Bronchial epithelial cell (primary cell): Measurements from ENCODE around the gene ANK3. TPM values are rescaled to one million over a fixed set of nuclear protein-coding genes. Genes with fewer than 3 reads are reported as not detected.
A peak's percentile ranks its signal among the peaks of the same experiment; 100 is the strongest.

ENCODE experiments used
- DNase-seq: peaks from one replicate; pipeline ENCODE4 v3.0.0-alpha.2; 2010; ENCODE audit warnings: low read depth
- FAIRE-seq: peaks from 2 replicates; lab custom pipeline; 2011; peaks lifted over from hg19 to GRCh38; lab: Jason Lieb, UNC
- H3K27me3 ChIP-seq: 2 replicates; pipeline ENCODE4 v1.5.1; 2011; ENCODE audit warnings: low read length; ENCODE audit not compliant: control insufficient read depth, insufficient read depth
- H3K36me3 ChIP-seq: 2 replicates; pipeline ENCODE4 v1.5.1; 2011; ENCODE audit warnings: low read length; ENCODE audit not compliant: control insufficient read depth, insufficient read depth
- H3K4me3 ChIP-seq: 2 replicates; pipeline ENCODE4 v1.5.1; 2011; ENCODE audit warnings: mild to moderate bottlenecking, low read depth, low read length, control low read depth
- total RNA-seq: library from RNA; depleted of rRNA; stranded (reverse); fragments of >200 nt; gene quantifications from 2 replicates; pipeline ENCODE4 v1.2.1, GENCODE V29; 2014
- TF ChIP-seq, protein P1 (sequence below): IDR thresholded peaks from 2 replicates; pipeline ENCODE4 v1.5.1; 2011; ENCODE audit warnings: mild to moderate bottlenecking, moderate library complexity, low read length, control low read depth, inconsistent platforms; ENCODE audit not compliant: insufficient read depth, severe bottlenecking

Gene ANK3
- total RNA-seq, 1 donor from 2014 or later = 7.9 TPM

DNA sequence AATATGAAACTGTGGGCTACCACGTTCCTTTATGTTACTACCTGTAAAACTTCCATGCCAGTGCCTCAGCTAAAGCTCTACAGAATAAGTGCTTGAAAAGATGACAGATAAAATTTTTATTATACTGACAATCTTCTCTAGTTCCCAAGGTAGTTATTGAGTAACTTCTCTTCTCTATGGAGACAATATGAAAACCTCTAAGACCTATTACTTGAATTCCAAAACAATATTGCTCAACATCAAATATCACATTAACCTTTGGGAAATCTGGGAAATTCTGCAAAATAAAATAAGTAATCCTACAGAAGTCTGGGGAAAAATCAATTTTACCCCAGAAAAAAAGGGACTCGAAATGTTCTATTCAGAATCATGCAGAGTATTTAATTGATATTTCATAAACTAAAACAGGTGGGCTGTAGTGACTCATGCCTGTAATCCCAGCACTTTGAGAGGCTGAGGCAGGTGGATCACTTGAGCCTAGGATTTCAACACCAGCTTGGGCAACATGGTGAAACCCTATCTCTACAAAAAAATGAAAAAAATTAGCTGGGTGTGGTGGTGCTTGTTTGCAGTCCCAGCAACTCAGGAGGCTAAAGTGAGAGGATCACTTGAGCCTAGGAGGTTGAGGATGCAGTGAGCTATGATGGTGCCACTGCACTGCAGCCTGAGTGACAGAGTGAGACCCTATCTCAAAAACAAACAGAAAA lies 23.8 kb upstream of the ANK3 start:
- no peaks in the 10 kb centered on the region for H3K36me3 ChIP-seq
- FAIRE-seq (no peak), DNase-seq (peak; percentile 76)
- no peaks in the 10 kb centered on the region for H3K27me3 ChIP-seq
- no peak overlapping the region for H3K4me3 ChIP-seq
- TF ChIP-seq, protein P1, sequence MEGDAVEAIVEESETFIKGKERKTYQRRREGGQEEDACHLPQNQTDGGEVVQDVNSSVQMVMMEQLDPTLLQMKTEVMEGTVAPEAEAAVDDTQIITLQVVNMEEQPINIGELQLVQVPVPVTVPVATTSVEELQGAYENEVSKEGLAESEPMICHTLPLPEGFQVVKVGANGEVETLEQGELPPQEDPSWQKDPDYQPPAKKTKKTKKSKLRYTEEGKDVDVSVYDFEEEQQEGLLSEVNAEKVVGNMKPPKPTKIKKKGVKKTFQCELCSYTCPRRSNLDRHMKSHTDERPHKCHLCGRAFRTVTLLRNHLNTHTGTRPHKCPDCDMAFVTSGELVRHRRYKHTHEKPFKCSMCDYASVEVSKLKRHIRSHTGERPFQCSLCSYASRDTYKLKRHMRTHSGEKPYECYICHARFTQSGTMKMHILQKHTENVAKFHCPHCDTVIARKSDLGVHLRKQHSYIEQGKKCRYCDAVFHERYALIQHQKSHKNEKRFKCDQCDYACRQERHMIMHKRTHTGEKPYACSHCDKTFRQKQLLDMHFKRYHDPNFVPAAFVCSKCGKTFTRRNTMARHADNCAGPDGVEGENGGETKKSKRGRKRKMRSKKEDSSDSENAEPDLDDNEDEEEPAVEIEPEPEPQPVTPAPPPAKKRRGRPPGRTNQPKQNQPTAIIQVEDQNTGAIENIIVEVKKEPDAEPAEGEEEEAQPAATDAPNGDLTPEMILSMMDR = no peak

DNA sequence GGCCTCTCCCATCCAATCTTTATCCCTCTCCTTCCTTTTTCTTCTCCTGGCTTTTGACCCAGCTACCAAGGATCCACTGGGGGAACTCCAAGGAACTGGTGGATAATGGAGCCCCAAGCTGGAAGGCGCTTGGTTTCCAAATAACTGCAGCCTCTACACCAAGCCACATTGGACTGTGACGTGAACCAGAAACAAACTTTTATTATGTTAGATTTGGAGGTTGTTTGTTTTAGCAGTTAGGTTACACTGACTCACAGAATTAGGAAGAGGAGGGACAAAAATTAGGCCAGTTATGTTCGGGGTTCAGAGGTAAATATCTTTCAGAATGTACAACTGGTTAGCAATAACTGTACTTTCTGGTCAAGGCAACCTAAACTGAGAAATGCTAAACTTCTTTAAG lies 21.3 kb upstream of the ANK3 start:
- DNase-seq (no peak), FAIRE-seq (no peak)
- no peaks in the 10 kb centered on the region for H3K27me3 ChIP-seq
- H3K4me3 ChIP-seq = no peak overlapping the region
- no peaks in the 10 kb centered on the region for H3K36me3 ChIP-seq
- TF ChIP-seq, protein P1 = no peak

DNA sequence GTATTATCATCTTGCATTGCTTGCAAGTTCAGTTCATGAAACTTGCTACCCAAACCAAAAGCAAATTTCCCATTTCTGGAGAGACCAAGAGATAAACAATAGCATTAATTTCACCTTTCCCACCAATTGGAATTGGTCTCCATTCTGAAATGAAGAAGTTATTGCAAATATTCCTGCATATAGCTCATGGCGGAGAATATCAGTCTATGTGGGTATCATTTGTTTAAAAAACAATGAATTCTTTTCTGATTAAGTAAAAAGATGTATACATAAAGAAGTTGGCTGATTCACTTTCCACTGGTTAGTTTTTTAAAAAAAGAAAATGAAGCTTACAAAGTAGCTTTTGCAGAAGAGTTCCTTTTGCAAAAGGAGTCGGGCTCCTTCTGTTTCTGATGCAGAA lies 19.5 kb upstream of the ANK3 start:
- Histone ChIP-seq H3K27me3 (no peaks in the 10 kb centered on the region), H3K36me3 (no peaks in the 10 kb centered on the region), H3K4me3 (no peak overlapping the region)
- TF ChIP-seq, protein P1 = no peak
- FAIRE-seq (no peak), DNase-seq (no peak)

DNA sequence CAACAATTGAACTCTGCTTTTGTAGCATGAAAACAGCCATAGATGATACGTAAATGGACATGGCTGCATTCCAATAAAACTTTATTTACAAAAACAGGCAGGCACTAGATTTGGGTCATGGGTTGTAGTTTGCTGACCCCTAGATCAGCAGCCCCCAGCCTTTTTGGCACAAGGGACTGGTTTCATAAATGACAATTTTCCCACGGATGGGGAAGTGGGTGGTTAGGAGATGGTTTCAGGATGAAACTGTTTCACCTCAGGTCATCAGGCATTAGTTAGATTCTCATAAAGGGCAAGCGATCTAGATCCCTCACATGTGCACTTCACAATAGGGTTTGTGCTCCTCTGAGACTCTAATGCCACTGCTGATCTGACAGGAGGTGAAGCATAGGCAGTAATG lies 16.5 kb upstream of the ANK3 start:
- DNase-seq (no peak), FAIRE-seq (no peak)
- Histone ChIP-seq H3K4me3 (no peak overlapping the region), H3K36me3 (no peaks in the 10 kb centered on the region), H3K27me3 (no peaks in the 10 kb centered on the region)
- TF ChIP-seq, protein P1 = no peak

DNA sequence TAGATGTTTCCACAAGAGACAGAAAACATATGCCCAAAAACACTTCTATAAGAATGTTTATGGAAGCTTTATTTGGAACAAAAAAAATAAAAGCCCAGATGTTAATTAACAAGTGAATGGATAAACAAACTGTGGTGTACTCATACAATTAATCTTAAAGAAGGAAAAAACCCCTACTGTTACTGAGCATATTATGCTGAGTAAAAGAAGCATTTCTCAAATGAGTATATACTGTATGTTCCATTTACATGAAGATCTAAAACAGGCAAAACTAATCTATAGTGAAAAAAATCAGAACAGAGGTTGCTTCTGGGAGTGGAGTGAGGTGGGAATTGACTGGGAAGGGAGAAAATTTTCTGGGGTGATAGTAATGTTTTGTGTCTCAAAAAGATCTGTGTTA lies 15.5 kb upstream of the ANK3 start:
- TF ChIP-seq, protein P1 = no peak
- Histone ChIP-seq H3K36me3 (no peaks in the 10 kb centered on the region), H3K27me3 (no peaks in the 10 kb centered on the region), H3K4me3 (no peak overlapping the region)
- no peak for FAIRE-seq
- DNase-seq = no peak

DNA sequence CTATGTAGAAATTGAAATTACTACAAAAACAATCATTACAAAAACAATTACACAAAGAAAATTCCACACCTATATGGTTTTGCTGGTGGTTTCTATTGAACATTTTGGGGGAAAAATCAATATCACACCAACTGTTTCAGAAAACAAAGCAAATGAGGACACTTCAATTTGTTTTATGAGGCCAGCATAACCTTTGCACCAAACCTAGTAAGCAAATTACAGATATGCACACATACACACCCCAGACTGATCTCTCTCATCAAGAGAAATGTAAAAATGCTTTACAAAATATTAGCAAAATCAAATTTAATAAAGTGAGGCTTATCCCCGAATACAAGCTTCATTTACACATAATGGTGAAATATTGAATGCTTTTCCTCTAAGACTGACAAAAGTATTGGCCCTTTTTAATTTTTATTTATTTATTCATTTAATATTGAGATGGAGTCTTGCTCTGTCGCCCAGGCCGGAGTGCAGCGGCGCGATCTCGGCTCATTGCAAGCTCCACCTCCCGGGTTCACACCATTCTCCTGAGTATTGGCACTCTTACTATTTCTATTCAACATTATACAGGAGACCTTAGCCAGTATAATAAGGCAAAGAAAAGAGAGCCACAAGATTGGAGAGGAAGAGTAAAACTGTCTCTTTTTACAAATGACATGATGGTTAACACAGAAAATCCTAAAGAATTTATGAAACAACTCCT lies 13.6 kb upstream of the ANK3 start:
- TF ChIP-seq, protein P1 = no peak
- DNase-seq (no peak), FAIRE-seq (no peak)
- Histone ChIP-seq H3K27me3 (no peaks in the 10 kb centered on the region), H3K4me3 (no peak overlapping the region), H3K36me3 (no peaks in the 10 kb centered on the region)
